Right lobe of liver (tissue), 4 donors: Measurements from ENCODE around the gene TDRD3.

Experiments
- POLR2A ChIP-seq: fragments of 450-650 bp; IDR thresholded peaks from one replicate; pipeline ENCODE4 v1.6.1; 2017; ENCODE audit warnings: antibody characterized with exemption, mild to moderate bottlenecking
- TF ChIP-seq, protein P1 (sequence below), 4 donors: fragments of 200-600 bp in 3 of 4; fragments of 450-650 bp in 1 of 4; IDR thresholded peaks; one replicate each; pipeline versions ENCODE4 v1.5.1 to v1.8.0; 2016 to 2022; ENCODE audit warnings: antibody characterized with exemption in 4 of 4, mild to moderate bottlenecking in 2 of 4
- donor health status: DM: no; HTN: no; CAD: no.
- donor health status: DM: no; HTN: no; CAD: no.
- donor health status: DM: no; HTN: yes; CAD: no.

DNA sequence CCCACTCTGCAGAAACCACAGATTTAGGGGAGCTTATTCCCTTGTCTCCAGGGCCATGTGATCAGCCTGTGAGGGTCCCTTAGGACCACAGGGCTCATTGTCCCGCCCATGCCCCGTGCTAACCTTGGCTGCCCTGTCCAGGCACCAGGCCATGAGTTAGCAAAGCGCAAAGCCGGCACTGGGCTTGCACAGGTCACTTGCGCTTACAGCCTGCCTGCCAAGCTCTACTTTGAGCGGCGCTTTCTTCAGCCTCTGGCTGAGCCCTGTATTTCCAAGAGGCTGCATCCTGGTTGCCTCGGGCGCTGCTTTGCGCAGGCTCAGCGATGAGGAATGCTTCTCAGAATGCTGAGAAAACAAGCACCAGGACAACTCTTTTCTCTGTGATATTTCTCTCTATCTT is 188.0 kb downstream of the TDRD3 start:
- TF ChIP-seq, protein P1, sequence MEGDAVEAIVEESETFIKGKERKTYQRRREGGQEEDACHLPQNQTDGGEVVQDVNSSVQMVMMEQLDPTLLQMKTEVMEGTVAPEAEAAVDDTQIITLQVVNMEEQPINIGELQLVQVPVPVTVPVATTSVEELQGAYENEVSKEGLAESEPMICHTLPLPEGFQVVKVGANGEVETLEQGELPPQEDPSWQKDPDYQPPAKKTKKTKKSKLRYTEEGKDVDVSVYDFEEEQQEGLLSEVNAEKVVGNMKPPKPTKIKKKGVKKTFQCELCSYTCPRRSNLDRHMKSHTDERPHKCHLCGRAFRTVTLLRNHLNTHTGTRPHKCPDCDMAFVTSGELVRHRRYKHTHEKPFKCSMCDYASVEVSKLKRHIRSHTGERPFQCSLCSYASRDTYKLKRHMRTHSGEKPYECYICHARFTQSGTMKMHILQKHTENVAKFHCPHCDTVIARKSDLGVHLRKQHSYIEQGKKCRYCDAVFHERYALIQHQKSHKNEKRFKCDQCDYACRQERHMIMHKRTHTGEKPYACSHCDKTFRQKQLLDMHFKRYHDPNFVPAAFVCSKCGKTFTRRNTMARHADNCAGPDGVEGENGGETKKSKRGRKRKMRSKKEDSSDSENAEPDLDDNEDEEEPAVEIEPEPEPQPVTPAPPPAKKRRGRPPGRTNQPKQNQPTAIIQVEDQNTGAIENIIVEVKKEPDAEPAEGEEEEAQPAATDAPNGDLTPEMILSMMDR (IDR thresholded peaks at IDR 0.05): no peak
- no peak for TF ChIP-seq POLR2A
